ENCODE data around the gene HAND2. TPM values are rescaled to one million over a fixed set of nuclear protein-coding genes. Genes with fewer than 3 reads are reported as not detected.

The HAND2 gene
- total and polyA plus RNA-seq, 2 of the 8 experiments (the other 6 are each of a cell fraction or from before 2014, with no cell fraction given): 0.05 TPM; not detected in 1

DNA sequence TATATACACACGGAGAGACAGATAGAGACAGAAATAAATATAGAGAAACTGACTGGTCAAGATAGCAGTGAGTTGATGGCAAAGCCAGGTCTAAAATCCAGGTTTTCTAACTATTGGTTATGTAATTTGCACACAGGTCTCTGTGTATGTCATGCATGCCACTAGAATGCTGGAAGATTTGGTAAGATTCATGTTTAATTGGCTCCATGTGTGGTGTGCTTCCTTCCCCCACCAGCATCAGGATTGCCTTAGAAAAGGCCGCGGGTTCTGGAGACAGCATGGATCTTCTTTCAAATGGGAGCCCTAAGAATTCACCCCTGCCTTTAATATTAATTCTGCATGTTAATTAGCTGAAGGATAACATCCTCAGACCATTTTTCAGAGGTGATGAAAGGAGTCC, 31.3 kb downstream of the HAND2 start:
- no peak for DNase-seq (ENCODE audit: low read depth in 1 of 2, low spot score in 2 of 2)
- CTCF ChIA-PET (ENCODE audit: partially characterized antibody): interaction anchor here (0.7 to 1.2 kb wide), 4 partner anchors 18 to 300 kb away, joined by 3 to 6 read pairs (median 4); no protein-coding TSS in a partner anchor
- peaks cover 33 to 63% (median 52%) of the 10 kb centered on the region in 4 experiments for H3K27me3 ChIP-seq (replicated peaks in 1 of 4; ENCODE audit: control insufficient read depth in 3 of 4, extremely low read depth in 1 of 4, insufficient read depth in 3 of 4, low read length in 3 of 4)

More for the DNA sequence above, 31.3 kb downstream of the HAND2 start:
- Histone ChIP-seq H4K20me1 (replicated peaks in 1 of 2; ENCODE audit: control insufficient read depth in 1 of 2, insufficient read depth in 2 of 2, low read length in 2 of 2) (peaks cover 0 to 1% of the 10 kb centered on the region in 2 experiments), H4K5ac (ENCODE audit: insufficient read length, low read depth, low read length) (no peak overlapping the region), H3K14ac (ENCODE audit: insufficient read length) (no peak overlapping the region), H3K4me3 (ENCODE audit: extremely low read depth in 1 of 4, insufficient read depth in 2 of 4, low read depth in 3 of 4, low read length in 4 of 4) (no peak overlapping the region), H3K18ac (ENCODE audit: extremely low read depth, low read length) (no peak overlapping the region), H3K56ac (replicated peaks; ENCODE audit: insufficient read length, low read depth, low read length) (no peak overlapping the region), H4K91ac (replicated peaks; ENCODE audit: insufficient read length, low read length) (no peak overlapping the region), H2AFZ (ENCODE audit: low read length) (no peak overlapping the region), H2BK12ac (ENCODE audit: low read depth, low read length) (no peak overlapping the region), H3K9me3 (ENCODE audit: insufficient read depth in 2 of 2, low read depth in 1 of 2, low read length in 1 of 2) (no peaks in the 10 kb centered on the region), H3K23me2 (ENCODE audit: low read depth, low read length) (peaks cover 6% of the 10 kb centered on the region), H2BK120ac (replicated peaks; ENCODE audit: low read depth, low read length) (no peak overlapping the region), H3K4me1 (replicated peaks in 1 of 4; ENCODE audit: control insufficient read depth in 3 of 4, insufficient read depth in 4 of 4, low read length in 3 of 4) (peaks cover 10 to 17% (median 12%) of the 10 kb centered on the region in 4 experiments), H3K79me2 (ENCODE audit: control insufficient read depth in 1 of 2, insufficient read depth in 2 of 2, low read length in 2 of 2) (no peaks in the 10 kb centered on the region), H2AK5ac (ENCODE audit: low read depth, low read length) (no peak overlapping the region), H3K36me3 (ENCODE audit: control insufficient read depth in 2 of 4, insufficient read depth in 4 of 4, low read length in 3 of 4) (no peaks in the 10 kb centered on the region), H3K27ac (ENCODE audit: low read depth, low read length) (no peak overlapping the region), H3K4me2 (ENCODE audit: insufficient read depth in 1 of 2, low read depth in 2 of 2, low read length in 2 of 2) (no peak overlapping the region; a peak in 1 of 4 replicates), H3K23ac (ENCODE audit: insufficient read length) (no peak overlapping the region), H3K4ac (replicated peaks; ENCODE audit: insufficient read length, low read depth, low read length) (no peak overlapping the region), H3K79me1 (ENCODE audit: low read depth, low read length) (no peaks in the 10 kb centered on the region), H2BK5ac (ENCODE audit: low read depth, low read length) (no peak overlapping the region), H3K9ac (replicated peaks in 1 of 4; ENCODE audit: extremely low read depth in 1 of 4, low read depth in 3 of 4, low read length in 3 of 4) (no peak overlapping the region), H2BK20ac (ENCODE audit: low read length) (no peak overlapping the region), H4K8ac (ENCODE audit: extremely low read depth, insufficient read depth, low read length) (no peak overlapping the region), H2BK15ac (ENCODE audit: low read length) (no peak overlapping the region)
- 82% methylated on average over 3 of the region's 3 CpGs; no CpG with 5 or more reads in 1 of the 2 experiments for WGBS, 2 experiments (ENCODE audit: extremely low coverage in 1 of 2, insufficient coverage in 1 of 2, insufficient read length in 1 of 2, insufficient replicate concordance in 2 of 2, low coverage in 1 of 2, low lambda C conversion rate in 2 of 2, missing lambda C conversion rate in 1 of 2)
- FAIRE-seq: no peak
- POLR2A ChIA-PET (ENCODE audit: partially characterized antibody): no interaction called here
- TF ChIP-seq CBX8 (IDR thresholded peaks at IDR 0.05; ENCODE audit: borderline replicate concordance, low read depth, low read length): no peak
- no peak for TF ChIP-seq TAF1 (IDR thresholded peaks at IDR 0.05; ENCODE audit: low read depth, low read length)
- TF ChIP-seq ASH2L (IDR thresholded peaks at IDR 0.05; ENCODE audit: low read length): no peak
- no peak for TF ChIP-seq POU5F1 (IDR thresholded peaks at IDR 0.05; ENCODE audit: low read depth, low read length)
- no peak for TF ChIP-seq HDAC6 (IDR thresholded peaks at IDR 0.05; ENCODE audit: low read depth, low read length)
- TF ChIP-seq NANOG (IDR thresholded peaks at IDR 0.05; ENCODE audit: insufficient read depth, low read depth, low read length, poor library complexity, severe bottlenecking): no peak
- TF ChIP-seq PHF8 (conservative IDR thresholded peaks at IDR 0.05; ENCODE audit: low read depth, low read length): no peak
- TF ChIP-seq HDAC2 (IDR thresholded peaks at IDR 0.05; ENCODE audit: borderline replicate concordance in 1 of 2, low read depth in 2 of 2, low read length in 2 of 2): no peak
- no peak for TF ChIP-seq CEBPB (IDR thresholded peaks at IDR 0.05; ENCODE audit: low read depth, low read length)
- no peak for TF ChIP-seq ATF3 (IDR thresholded peaks at IDR 0.05; ENCODE audit: insufficient read depth, low read depth, low read length)
- TF ChIP-seq RXRA (IDR thresholded peaks at IDR 0.05; ENCODE audit: insufficient read depth, low read depth, low read length): no peak
- no peak for TF ChIP-seq GTF2F1 (IDR thresholded peaks at IDR 0.05; ENCODE audit: borderline replicate concordance, low read depth, low read length)
